Ectodermal cell (in vitro differentiated cells): ENCODE measurements around the gene CAV1.

Experiments used
- H3K27ac ChIP-seq: 2 replicates; pipeline ENCODE4 v1.7.0; 2013; ENCODE audit warnings: mild to moderate bottlenecking, low read depth, low read length; ENCODE audit not compliant: insufficient read depth, poor library complexity, severe bottlenecking
- H3K27me3 ChIP-seq: 2 replicates; pipeline ENCODE4 v1.7.0; 2013; ENCODE audit warnings: mild to moderate bottlenecking, low read length; ENCODE audit not compliant: insufficient read depth, control insufficient read depth, poor library complexity, severe bottlenecking
- H3K36me3 ChIP-seq: one replicate; pipeline ENCODE4 v1.7.0; 2013; ENCODE audit warnings: low read length; ENCODE audit not compliant: control insufficient read depth, insufficient read depth
- H3K4me1 ChIP-seq: one replicate; pipeline ENCODE4 v1.7.0; 2013; ENCODE audit warnings: low read length; ENCODE audit not compliant: control insufficient read depth, insufficient read depth
- H3K4me3 ChIP-seq: 2 replicates; pipeline ENCODE4 v1.7.0; 2013; ENCODE audit warnings: low read depth, low read length, control low read depth; ENCODE audit not compliant: insufficient read depth
- H3K9me3 ChIP-seq: 2 replicates; pipeline ENCODE4 v1.7.0; 2013; ENCODE audit warnings: mild to moderate bottlenecking, low read length, moderate library complexity; ENCODE audit not compliant: control insufficient read depth
- WGBS, 2 experiments: methylation state at CpG; one replicate each; pipeline ENCODE4 v1.1.7; 2013; ENCODE audit warnings: missing lambda C conversion rate in 2 of 2; 5-methylcytosine and 5-hydroxymethylcytosine counted together

CAV1 gene

DNA sequence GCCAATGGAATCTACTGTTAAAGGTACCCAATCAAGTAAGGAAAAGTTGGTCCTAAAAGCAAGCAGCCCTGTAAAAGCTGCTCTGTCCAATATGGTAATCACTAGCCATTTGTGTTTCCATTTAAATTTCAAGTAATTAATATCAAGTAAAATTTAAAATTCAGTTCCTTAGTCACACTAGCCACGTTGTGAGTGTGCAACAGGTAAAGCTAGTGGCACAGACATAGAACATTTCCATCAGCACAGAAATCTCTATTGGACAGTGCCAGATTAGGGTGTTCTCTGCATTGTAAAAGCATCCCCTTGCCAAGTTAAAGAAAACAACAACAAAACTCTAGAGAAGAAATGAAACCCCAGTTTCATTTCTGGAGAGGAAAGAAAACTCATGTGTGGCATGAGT is 4.4 kb downstream of the CAV1 start:
- Histone ChIP-seq H3K27ac (no peak overlapping the region), H3K27me3 (peaks cover 42% of the 10 kb centered on the region), H3K4me1 (peaks cover 5% of the 10 kb centered on the region), H3K4me3 (no peak overlapping the region), H3K36me3 (no peaks in the 10 kb centered on the region), H3K9me3 (no peaks in the 10 kb centered on the region)
- WGBS, 2 experiments, result 75 to 90% methylated on average over 1 of the region's 1 CpG

DNA sequence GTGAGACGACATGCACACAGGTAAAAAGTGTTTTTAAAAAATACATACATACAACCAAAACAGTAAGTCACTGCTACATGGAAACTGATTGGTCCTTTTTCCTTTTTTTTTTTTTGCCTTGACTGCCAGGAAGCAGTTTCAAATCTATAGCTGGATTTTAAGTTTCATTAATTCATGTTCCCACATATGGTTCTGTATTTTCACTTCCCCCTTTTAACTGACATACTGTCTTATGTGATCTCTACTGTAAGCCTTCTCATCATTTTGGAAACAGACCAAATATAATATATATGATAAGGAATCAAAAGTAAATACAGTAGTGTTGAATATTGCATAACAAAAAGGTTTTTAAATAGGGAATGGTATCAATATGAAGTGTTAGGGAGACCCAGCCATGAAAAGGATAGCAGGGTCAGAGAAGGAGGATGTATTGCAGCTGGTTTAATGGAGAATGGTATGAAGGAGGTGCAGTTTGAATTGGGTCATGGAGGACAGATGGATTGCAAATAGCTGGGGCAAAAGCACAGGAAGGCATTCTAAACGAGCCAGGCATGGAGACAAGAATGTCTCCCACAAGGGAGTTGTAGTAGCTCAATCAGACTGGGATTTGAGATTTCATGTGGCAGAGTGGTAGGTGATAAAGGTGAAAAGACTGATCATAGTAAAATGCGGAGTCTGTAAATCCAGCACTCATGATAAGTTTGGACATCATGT is 5.4 kb downstream of the CAV1 start:
- no peaks in the 10 kb centered on the region for H3K4me1 ChIP-seq
- H3K27me3 ChIP-seq, result peaks cover 32% of the 10 kb centered on the region
- WGBS, 2 experiments, result 84 to 86% methylated on average over 3 of the region's 3 CpGs
- H3K36me3 ChIP-seq, result no peaks in the 10 kb centered on the region
- no peak overlapping the region for H3K27ac ChIP-seq
- H3K4me3 ChIP-seq, result no peak overlapping the region
- no peaks in the 10 kb centered on the region for H3K9me3 ChIP-seq

DNA sequence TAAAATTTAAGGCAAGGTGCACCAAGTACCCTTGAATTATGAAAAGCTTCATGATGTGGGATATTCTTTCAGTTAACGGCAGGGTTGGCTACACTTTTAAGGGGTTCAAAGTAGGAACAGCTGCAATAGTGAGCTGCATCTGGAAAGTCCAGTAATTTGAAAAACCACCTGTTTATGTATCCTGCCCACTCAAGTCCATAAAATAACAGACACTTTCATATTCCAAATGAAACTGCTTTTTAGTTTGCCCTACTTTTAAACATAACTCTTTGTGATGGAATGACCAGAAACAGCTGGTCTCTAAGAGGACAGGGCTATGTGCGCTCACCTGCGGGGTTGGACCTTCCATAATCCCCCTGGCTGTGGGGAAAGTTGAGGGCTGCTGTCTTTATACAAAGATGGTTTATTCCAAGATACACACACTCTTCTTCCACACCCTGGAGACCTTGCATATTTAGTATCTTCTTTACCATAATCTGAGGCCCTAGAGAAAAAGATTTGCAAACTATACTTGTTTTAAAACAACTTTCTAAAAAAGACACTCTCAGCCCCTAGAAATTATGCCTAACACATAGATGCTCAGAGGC is 7.4 kb downstream of the CAV1 start:
- H3K27me3 ChIP-seq, result peaks cover 12% of the 10 kb centered on the region
- H3K9me3 ChIP-seq, result no peaks in the 10 kb centered on the region
- no peak overlapping the region for H3K27ac ChIP-seq
- H3K4me1 ChIP-seq, result no peaks in the 10 kb centered on the region
- no peak overlapping the region for H3K4me3 ChIP-seq
- WGBS, 2 experiments, result 99 to 100% methylated on average over 3 of the region's 3 CpGs
- no peaks in the 10 kb centered on the region for H3K36me3 ChIP-seq

DNA sequence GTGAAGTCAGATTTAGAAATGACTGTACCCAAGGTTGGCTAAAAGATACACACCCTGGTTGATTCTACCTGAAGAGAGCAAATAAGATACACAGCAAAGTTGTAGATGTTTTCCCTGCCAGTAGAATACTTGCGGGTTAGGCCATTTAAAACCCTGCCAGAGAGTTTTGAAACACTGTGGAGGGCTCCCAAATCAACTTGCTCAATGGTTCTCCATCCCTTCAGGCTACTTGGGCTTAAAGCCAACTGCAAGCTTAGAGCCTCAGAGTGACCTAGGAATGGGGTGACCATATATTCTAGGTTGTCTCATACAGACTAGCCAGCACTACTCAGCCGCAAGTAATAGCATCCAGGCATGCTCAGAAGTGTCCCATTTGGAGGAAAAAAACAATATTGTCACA is 10.0 kb downstream of the CAV1 start:
- Histone ChIP-seq H3K4me3 (no peak overlapping the region), H3K27me3 (no peaks in the 10 kb centered on the region), H3K4me1 (no peaks in the 10 kb centered on the region), H3K9me3 (no peaks in the 10 kb centered on the region), H3K36me3 (no peaks in the 10 kb centered on the region), H3K27ac (no peak overlapping the region)
- WGBS, 2 experiments, result 90 to 96% methylated on average over 2 of the region's 2 CpGs

DNA sequence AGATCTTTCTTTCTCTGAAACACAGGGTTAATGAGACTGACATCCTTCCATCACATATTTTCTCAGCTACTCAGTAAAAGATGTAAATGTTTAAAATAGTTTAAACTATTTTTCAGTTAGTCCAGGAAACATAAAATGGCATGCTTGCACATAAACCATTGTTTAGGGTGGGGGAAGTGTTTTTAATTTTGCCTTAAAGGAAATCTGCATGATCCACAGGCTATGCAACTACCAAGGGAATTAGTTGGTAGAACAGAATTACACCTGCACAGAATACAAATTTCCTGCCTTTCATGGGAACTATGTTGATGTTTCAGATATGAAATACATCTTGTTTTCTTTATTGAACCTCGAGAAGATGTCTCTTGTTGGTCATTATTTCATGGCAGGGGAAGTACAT is 10.6 kb downstream of the CAV1 start:
- WGBS, 2 experiments, result 90 to 100% methylated on average over 1 of the region's 1 CpG
- no peak overlapping the region for H3K4me3 ChIP-seq

DNA sequence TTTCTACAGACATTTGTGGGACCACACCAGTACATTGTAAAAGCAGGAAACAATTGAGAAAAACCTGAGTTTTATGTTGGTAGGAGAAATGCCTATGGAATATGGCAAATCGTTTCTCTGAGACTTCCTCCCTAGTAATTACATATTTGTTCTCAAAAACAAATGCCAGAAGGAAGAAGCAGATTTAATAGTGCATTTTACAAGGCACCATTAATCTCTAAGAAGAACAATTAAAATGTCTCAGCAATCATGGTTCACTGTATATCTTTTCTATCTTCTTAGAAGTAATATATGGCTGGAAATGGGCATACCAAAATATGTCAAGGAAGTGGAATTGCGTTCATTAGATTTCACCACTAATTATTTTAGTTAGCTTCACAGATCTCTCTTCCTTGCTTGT is 13.3 kb downstream of the CAV1 start:
- Histone ChIP-seq H3K27ac (no peak overlapping the region), H3K4me3 (no peak overlapping the region), H3K9me3 (no peaks in the 10 kb centered on the region), H3K4me1 (no peaks in the 10 kb centered on the region), H3K36me3 (no peaks in the 10 kb centered on the region), H3K27me3 (no peaks in the 10 kb centered on the region)
- 92% methylated on average over 1 of the region's 2 CpGs; no CpG with 5 or more reads in 1 of the 2 experiments for WGBS, 2 experiments

More for the DNA sequence above, 10.6 kb downstream of the CAV1 start:
- Histone ChIP-seq H3K4me1 (no peaks in the 10 kb centered on the region), H3K27ac (no peak overlapping the region), H3K9me3 (no peaks in the 10 kb centered on the region), H3K27me3 (no peaks in the 10 kb centered on the region), H3K36me3 (no peaks in the 10 kb centered on the region)

DNA sequence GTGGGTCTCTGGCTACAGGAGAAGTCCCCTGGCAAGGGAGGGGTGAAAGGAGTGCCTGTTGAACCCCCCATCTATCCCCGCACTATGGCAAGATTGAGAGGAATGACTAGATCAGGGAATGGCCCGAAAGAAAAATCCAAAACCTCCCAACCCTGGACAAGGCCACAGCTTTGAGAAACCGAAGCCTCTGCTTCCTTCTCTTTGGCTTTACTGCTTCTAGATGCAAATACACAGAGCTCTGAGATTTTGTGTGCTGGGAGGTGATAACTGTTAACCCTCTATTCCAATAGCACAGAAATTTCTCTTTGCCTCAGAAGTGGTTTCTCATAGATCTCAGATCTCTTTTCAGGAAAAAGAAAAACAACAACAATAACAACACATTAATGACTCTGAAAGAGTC is 15.0 kb downstream of the CAV1 start:
- no peaks in the 10 kb centered on the region for H3K36me3 ChIP-seq
- no peaks in the 10 kb centered on the region for H3K4me1 ChIP-seq
- WGBS, 2 experiments, result 100% methylated on average over 3 of the region's 3 CpGs

DNA sequence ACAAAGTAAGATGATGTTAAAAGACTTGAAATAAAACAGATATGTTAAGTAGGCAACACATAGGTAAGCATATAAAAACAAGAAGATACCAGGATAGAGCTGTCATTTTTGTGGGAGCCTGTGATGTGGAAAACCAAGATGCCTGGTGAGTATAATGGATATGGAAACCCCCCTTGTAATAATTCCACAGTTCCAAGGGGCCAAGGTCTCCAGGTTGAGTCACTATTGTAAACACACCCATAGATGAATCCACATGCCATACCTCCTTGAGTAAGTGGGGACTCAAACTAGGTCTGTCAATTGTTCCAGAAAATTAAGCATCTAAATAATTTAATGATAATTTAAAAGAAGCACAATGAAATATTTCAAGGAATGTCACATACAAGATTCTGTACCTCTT is 15.9 kb downstream of the CAV1 start:
- no peak overlapping the region for H3K4me3 ChIP-seq
- no peaks in the 10 kb centered on the region for H3K27me3 ChIP-seq
- H3K27ac ChIP-seq, result no peak overlapping the region
- H3K9me3 ChIP-seq, result no peaks in the 10 kb centered on the region
- no peaks in the 10 kb centered on the region for H3K4me1 ChIP-seq
- H3K36me3 ChIP-seq, result no peaks in the 10 kb centered on the region

More for the DNA sequence above, 15.0 kb downstream of the CAV1 start:
- H3K27ac ChIP-seq, result no peak overlapping the region
- no peak overlapping the region for H3K4me3 ChIP-seq
- no peaks in the 10 kb centered on the region for H3K9me3 ChIP-seq
- no peaks in the 10 kb centered on the region for H3K27me3 ChIP-seq

DNA sequence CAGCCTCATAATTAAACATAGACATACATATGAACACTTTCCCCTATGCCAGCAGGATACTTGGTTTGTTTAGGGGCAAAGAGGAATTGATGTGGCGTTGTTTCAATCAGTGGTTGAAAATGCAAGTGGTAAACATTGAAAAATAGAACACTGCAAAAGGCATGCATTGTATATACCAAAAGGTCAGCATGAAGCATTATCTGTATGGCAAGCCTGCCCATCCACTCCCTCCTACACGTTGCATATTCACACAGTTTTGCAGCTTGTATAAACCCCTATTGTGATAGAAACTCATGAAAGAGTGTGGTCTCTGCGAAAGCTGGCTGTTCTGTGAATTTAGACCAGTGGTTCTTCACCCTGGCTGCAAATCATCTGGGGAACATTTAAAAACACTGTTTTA is 17.1 kb downstream of the CAV1 start:
- H3K36me3 ChIP-seq, result no peaks in the 10 kb centered on the region
- H3K9me3 ChIP-seq, result no peaks in the 10 kb centered on the region
- no peak overlapping the region for H3K4me3 ChIP-seq
- WGBS, 2 experiments, result 83 to 94% methylated on average over 3 of the region's 3 CpGs
- no peaks in the 10 kb centered on the region for H3K4me1 ChIP-seq
- no peak overlapping the region for H3K27ac ChIP-seq
- no peaks in the 10 kb centered on the region for H3K27me3 ChIP-seq

DNA sequence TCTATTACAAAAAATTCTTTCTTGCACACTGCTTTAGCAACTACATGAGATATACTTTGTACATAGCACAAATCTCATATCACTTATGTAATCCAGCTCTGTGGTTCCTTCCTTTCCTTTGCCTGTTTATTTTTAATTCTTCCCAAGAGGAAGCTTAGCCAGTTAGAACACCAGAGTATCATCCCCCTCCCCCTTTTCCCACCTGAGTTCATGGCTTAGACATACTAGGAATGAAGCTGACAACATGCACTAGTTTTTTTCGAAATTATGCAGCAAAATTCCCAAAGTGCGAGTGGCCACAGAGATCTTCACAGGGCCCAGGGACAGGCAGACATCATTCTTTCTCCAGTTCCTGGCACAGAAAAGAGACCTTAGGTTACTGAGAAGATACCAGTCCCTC is 17.8 kb downstream of the CAV1 start:
- Histone ChIP-seq H3K27me3 (no peaks in the 10 kb centered on the region), H3K36me3 (no peaks in the 10 kb centered on the region), H3K9me3 (no peaks in the 10 kb centered on the region), H3K4me3 (no peak overlapping the region), H3K27ac (no peak overlapping the region), H3K4me1 (no peaks in the 10 kb centered on the region)
- WGBS, 2 experiments, result 96 to 98% methylated on average over 2 of the region's 2 CpGs
